OCI-LY3 (cell line): Measurements from ENCODE around the gene TECPR2.

Experiments
- H2AFZ ChIP-seq: fragments of 200-600, 300-600 bp; shearing (Covaris generic); 2 replicates; pipeline ENCODE4 v1.6.0; 2014; ENCODE audit warnings: antibody characterized with exemption, low read depth, low read length
- H3K27ac ChIP-seq: fragments of 200-600, 300-600 bp; sonication (generic); 2 replicates; pipeline ENCODE4 v1.5.1; 2014; ENCODE audit warnings: mild to moderate bottlenecking, low read length, moderate library complexity, mixed read lengths
- H3K27me3 ChIP-seq: fragments of 200-600, 300-600 bp; sonication (generic); 2 replicates; pipeline ENCODE4 v1.6.1; 2014; ENCODE audit warnings: low read depth, low read length, mixed read lengths
- H3K36me3 ChIP-seq: fragments of 200-600, 300-600 bp; sonication (generic); replicated peaks from 2 replicates; pipeline ENCODE3; 2014; ENCODE audit warnings: low read depth, low read length, mixed read lengths
- H3K4me1 ChIP-seq: fragments of 300-600, 200-600 bp; sonication (generic); 2 replicates; pipeline ENCODE4 v1.6.1; 2014; ENCODE audit warnings: low read length, mixed read lengths
- H3K4me2 ChIP-seq: fragments of 200-600, 300-600 bp; sonication (generic); 2 replicates; pipeline ENCODE4 v1.6.1; 2014; ENCODE audit warnings: low read length, mixed read lengths
- H3K4me3 ChIP-seq: fragments of 300-600, 200-600 bp; sonication (generic); 2 replicates; pipeline ENCODE4 v1.5.1; 2014; ENCODE audit warnings: antibody characterized with exemption, mild to moderate bottlenecking, low read length, moderate library complexity
- H3K79me2 ChIP-seq: fragments of 300-600, 200-600 bp; shearing (Covaris generic); 2 replicates; pipeline ENCODE4 v1.6.1; 2014; ENCODE audit warnings: mild to moderate bottlenecking, low read length, mixed read lengths
- H3K9ac ChIP-seq: fragments of 300-600, 200-600 bp; shearing (Covaris generic); 2 replicates; pipeline ENCODE4 v1.6.0; 2014; ENCODE audit warnings: mild to moderate bottlenecking, low read length, moderate library complexity
- H3K9me3 ChIP-seq: fragments of 200-600, 300-600 bp; shearing (Covaris generic); 2 replicates; pipeline ENCODE4 v1.6.1; 2014; ENCODE audit warnings: low read length, mixed read lengths; ENCODE audit not compliant: insufficient read depth
- H4K20me1 ChIP-seq: fragments of 200-600, 300-600 bp; sonication (generic); 2 replicates; pipeline ENCODE4 v1.6.1; 2016; ENCODE audit warnings: low read length, mixed read lengths; ENCODE audit not compliant: insufficient read depth
- EZH2phosphoT487 ChIP-seq: fragments of 200-600 bp; shearing (Covaris generic); IDR thresholded peaks from 2 replicates; pipeline ENCODE4 v1.6.1; 2018; ENCODE audit warnings: antibody characterized with exemption, mixed run types, low read depth
- TF ChIP-seq, protein P1 (sequence below): fragments of 200-600, 300-600 bp; sonication (generic); IDR thresholded peaks from 2 replicates; pipeline ENCODE4 v1.5.1; 2014; ENCODE audit warnings: antibody characterized with exemption, low read length, low read depth

Gene TECPR2

DNA sequence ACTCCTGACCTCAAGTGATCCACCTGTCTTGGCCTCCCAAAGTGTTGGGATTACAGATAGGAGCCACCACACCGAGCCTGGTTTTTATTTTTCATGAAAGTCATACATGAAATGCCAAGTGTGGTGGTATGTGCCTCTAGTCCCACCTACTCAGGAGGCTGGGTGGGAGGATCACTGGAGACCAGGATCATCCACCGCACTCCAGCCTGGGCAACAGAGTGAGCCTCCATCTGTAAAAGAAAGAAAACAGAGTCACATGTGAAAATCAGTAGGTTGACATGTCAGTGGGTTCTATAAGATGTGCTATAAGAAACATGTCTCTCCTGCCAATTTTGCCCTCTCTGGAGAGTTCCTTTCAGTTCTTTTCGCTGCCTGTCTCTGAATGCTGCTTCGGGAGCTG, 118.6 kb downstream of the TECPR2 start:
- no peak for TF ChIP-seq EZH2phosphoT487
- TF ChIP-seq, protein P1, sequence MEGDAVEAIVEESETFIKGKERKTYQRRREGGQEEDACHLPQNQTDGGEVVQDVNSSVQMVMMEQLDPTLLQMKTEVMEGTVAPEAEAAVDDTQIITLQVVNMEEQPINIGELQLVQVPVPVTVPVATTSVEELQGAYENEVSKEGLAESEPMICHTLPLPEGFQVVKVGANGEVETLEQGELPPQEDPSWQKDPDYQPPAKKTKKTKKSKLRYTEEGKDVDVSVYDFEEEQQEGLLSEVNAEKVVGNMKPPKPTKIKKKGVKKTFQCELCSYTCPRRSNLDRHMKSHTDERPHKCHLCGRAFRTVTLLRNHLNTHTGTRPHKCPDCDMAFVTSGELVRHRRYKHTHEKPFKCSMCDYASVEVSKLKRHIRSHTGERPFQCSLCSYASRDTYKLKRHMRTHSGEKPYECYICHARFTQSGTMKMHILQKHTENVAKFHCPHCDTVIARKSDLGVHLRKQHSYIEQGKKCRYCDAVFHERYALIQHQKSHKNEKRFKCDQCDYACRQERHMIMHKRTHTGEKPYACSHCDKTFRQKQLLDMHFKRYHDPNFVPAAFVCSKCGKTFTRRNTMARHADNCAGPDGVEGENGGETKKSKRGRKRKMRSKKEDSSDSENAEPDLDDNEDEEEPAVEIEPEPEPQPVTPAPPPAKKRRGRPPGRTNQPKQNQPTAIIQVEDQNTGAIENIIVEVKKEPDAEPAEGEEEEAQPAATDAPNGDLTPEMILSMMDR: no peak
- Histone ChIP-seq H3K9me3 (no peaks in the 10 kb centered on the region), H3K4me1 (no peaks in the 10 kb centered on the region), H2AFZ (no peak overlapping the region), H4K20me1 (no peaks in the 10 kb centered on the region), H3K4me3 (no peak overlapping the region), H3K79me2 (no peaks in the 10 kb centered on the region), H3K4me2 (no peak overlapping the region), H3K9ac (no peak overlapping the region), H3K27me3 (no peaks in the 10 kb centered on the region), H3K27ac (no peak overlapping the region), H3K36me3 (no peaks in the 10 kb centered on the region)

DNA sequence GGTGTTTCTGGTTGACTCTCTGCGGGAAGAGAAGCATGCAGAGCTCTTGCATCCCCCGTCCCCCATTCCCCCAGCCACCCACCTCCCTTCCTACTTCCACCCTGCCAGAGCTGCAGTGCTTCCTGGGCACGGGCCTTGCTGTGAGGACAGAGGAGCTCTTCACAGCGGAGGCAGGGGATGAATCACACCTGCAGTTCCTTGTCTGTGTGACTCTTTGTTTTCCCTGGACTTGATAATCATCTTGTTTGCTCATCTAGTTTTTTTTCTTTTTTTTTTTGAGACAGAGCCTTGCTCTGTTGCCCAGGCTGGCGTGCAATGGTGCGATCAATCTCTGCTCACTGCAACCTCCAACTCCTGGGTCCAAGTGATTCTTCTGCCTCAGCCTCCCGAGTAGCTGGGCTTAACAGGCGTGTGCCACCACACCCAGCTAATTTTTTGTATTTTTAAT, 119.1 kb downstream of the TECPR2 start:
- Histone ChIP-seq H3K9me3 (no peaks in the 10 kb centered on the region), H3K4me2 (no peak overlapping the region), H3K9ac (no peak overlapping the region), H3K27ac (no peak overlapping the region), H4K20me1 (no peaks in the 10 kb centered on the region), H3K27me3 (no peaks in the 10 kb centered on the region), H3K79me2 (no peaks in the 10 kb centered on the region), H3K4me3 (no peak overlapping the region), H2AFZ (no peak overlapping the region), H3K36me3 (no peaks in the 10 kb centered on the region), H3K4me1 (no peaks in the 10 kb centered on the region)
- TF ChIP-seq, protein P1: no peak
- no peak for TF ChIP-seq EZH2phosphoT487

DNA sequence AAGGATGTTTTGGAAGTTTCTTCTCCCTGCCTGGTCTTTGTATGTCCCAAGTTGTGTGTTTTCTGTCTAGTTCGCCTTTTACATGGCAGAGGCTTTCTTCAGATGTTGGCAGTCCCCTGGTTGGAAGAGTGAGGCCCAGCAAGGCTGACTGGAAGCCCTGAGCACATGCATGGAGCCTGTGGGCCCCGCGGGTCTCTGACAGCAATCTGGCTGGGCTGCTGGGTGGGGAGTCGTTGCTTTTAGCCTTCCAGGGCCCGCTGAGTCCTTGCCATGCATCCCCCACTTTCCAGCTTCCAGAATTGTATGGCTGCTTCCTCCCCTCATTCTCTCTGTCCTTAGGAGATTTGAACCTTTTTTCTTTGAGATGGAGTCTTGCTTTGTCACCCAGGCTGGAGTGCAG, 121.6 kb downstream of the TECPR2 start:
- no peak overlapping the region for H2AFZ ChIP-seq
- no peaks in the 10 kb centered on the region for H4K20me1 ChIP-seq
- no peak overlapping the region for H3K27ac ChIP-seq
- no peaks in the 10 kb centered on the region for H3K4me1 ChIP-seq
- H3K4me3 ChIP-seq: no peak overlapping the region
- H3K36me3 ChIP-seq: no peaks in the 10 kb centered on the region
- no peak for TF ChIP-seq EZH2phosphoT487
- TF ChIP-seq, protein P1: no peak
- H3K27me3 ChIP-seq: no peaks in the 10 kb centered on the region
- H3K9me3 ChIP-seq: no peaks in the 10 kb centered on the region
- no peak overlapping the region for H3K4me2 ChIP-seq
- H3K9ac ChIP-seq: no peak overlapping the region
- no peaks in the 10 kb centered on the region for H3K79me2 ChIP-seq

DNA sequence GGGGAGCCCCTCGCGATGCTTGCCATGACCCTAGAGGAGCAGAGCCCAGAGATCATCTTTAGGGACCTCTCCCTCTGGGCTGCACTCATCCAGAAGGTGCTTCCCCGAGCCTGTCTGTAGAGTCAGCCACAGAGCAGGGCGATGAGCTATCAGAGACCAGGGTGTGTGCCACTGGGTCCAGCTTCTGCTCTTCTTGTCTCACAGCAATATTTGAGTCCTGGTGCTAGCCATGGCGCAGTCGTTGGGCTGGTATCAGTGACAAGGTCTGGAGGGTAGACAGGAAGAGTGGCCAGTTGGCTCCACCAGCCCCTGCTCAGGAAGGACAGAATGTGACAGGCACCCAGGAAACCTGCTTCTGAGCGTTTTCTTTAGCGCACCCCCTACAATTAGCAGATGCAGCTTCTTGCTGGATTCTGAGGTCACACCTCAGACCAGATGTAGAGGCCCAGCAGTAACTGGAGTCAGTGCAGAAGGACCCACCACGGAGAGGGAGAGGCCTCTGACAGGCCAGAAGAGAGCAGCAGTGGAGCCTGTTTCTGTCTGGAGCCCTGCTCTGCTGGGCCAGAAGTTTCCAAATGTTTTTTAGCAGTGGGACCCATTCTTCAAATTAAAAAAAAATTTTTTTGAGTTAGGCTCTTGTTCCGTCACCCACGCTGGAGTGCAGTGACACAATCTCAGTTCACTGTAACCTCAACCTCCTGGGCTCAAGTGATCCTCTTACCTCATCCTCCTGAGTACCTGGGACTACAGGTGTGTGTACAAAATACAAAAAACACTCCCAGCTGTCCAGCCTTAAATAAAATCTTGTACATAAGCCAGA, 123.2 kb downstream of the TECPR2 start:
- H2AFZ ChIP-seq: no peak overlapping the region
- H3K9ac ChIP-seq: no peak overlapping the region
- H3K27ac ChIP-seq: no peak overlapping the region
- no peaks in the 10 kb centered on the region for H3K9me3 ChIP-seq
- no peaks in the 10 kb centered on the region for H3K79me2 ChIP-seq
- no peaks in the 10 kb centered on the region for H3K27me3 ChIP-seq
- no peak for TF ChIP-seq EZH2phosphoT487
- no peaks in the 10 kb centered on the region for H4K20me1 ChIP-seq
- no peaks in the 10 kb centered on the region for H3K4me1 ChIP-seq
- no peaks in the 10 kb centered on the region for H3K36me3 ChIP-seq
- H3K4me3 ChIP-seq: no peak overlapping the region
- no peak overlapping the region for H3K4me2 ChIP-seq
